GM21447 (cell line): ENCODE results near the gene LIMA1.
"Not testable (repeated sequence)": the region's sequence is repeated elsewhere in the genome, so short reads cannot be mapped to it uniquely, and the experiment has no call there.

Source experiments
- ATAC-seq: cut with Tn5 transposase; IDR thresholded peaks from one replicate; pipeline ENCODE4 v1.9.1; 2021; ENCODE audit not compliant: unreplicated experiment

Gene LIMA1

DNA sequence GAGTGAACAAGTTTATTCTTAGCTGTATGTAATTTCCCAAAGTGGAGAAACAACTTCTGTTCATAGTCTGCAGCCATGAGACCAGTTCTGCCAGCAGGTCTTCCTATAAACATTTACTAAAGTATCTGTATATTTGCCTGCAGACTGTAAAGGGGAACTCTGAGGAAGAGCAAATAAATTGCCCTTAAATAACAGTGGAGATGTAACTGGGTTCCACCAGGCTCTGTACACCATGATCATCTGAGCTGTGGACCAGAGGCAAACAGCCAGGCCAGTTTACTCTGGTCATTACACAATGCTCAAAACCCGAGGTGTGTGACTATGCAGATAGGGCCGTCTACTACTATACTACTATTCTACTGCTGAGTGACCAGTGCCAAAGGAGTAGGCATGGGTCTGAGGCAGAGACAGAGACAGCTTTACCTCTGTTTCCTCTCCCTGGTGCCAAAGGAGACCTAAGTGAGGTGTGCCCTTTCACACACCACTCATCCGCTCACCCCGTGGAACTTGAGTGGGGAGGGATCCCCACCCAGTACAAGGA, 95.0 kb downstream of the LIMA1 start:
- no peak for ATAC-seq

DNA sequence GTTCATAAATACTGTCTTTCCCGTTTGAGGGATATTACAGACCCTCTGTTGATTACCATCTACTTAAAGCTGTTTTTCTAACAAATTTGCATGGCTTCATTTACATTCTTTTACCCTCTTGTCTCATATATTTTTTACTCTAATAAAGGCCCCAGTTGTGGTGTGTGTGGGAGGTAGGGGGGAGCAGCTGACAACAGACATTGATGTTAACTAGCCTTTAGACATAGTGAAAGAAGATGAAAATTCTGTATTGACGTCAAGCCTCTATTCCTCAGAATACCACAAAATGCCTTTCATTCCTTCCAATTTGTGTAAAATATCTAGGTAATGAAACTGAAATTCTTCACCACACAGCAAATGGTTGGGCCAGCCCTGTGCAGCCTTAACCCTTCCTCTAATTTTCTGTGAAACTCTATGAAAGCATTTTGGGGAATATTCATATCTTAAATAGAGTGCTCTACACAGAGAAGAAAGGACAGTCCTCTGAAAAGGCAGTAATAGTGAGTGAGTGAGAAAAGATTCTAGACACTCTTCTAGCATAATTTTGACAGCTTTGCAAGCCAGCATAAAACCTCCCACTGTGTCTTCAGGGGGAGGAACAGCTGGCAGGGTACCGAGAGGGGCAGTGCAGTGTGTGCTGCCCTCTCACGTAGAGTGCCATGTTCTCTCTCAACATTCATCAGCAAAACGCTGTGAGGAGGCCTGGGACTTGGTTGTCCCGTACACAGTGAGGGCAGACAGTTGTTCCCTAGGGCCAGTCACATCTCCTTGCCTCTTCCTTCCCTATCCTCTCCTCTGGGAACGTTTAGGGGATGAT, 96.0 kb downstream of the LIMA1 start:
- peak; percentile 61 for ATAC-seq

DNA sequence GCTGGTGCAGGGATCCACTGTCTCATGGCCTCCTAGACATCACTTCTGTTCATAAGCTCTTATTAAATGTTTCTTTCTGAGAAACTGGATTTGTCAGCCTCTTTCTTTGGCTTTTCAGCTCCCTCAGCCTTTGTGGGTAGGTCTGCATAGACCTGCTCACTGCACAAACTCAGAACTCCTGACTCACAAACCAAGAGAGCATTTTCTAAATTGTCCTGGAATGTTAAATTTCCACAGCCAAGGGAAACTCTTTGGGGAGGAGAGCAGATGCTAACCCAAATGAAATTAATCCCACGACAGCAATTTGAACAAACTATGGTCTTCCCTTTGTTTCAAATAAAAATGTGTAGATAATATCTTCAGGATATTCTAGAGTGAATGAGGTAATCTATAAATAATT, 96.6 kb downstream of the LIMA1 start:
- ATAC-seq = no peak

DNA sequence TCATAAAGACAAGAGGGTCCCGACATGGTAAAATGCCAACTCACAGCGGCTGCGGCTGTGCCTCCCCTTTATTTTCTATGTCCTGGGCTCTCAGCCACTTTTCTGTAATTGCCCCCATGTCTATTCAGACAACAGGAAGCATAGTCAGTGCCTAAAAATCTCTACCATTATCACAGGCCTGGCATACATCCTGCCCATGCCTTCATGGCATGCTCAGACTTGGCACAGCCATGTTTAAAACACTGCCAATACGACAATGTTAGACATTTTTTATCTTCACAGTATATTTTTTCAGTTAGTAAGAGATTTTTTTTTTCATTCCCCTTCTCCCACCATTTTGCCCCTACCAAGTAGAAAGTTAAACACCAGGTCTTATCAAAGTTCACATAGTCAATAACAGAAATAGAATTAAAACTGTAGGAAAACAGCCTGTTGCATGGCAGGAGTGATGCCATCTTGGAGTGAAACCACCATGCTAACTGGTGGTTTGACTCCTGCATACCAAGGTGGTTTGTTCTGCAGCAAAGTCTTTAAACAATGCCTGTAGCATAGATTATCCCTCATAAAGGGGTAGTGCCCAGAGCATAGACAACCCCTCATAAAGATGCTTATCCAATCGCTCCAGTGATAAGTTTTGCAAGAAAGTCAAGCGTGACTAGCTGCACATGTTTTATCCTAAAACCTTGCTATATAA, 97.2 kb downstream of the LIMA1 start:
- no peak for ATAC-seq

DNA sequence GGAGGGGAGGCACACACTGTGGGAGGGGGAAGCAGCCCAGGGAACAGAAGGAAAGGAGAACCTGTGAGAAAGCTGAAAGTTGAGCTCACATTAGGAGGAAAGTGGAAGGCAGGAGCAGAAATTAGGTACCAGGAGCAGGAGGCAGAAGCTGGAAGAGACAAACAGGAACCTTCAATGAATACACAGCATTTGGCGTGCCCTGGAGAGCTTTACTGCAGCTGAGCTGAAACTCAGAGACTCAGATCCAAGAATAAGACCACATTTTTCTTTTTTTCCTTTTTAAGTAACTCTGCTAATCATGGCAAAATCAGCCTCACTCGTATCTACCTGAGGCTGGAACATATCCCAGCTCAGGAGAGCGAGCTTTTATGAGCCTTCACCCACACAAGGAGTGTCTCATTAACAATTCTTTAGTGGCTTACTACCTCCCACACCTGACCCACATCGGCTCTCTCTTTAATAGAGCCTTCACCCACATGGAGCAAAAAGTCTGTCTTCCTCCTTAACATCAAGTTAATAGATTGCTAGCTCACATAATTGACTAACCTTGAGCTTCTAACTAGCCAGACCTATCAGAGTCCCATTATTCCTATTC, 97.9 kb downstream of the LIMA1 start:
- ATAC-seq = no peak

DNA sequence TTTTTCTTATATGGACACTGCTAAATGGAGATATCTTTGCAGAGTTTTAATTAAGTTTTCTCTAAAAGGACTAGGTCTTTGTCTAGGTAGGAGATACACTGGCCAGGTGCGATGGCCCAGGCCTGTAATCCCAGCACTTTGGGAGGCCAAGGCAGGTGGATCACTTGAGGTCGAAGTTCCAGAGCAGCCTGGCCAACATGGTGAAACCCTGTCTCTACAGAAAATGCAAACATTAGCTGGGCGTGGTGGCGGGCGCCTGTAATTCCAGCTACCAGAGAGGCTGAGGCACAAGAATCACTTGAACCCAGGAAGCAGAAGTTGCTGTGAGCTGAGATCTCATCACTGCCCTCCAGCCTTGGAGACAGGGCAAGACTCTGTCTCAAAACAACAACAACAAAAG, 99.1 kb downstream of the LIMA1 start:
- no peak for ATAC-seq

DNA sequence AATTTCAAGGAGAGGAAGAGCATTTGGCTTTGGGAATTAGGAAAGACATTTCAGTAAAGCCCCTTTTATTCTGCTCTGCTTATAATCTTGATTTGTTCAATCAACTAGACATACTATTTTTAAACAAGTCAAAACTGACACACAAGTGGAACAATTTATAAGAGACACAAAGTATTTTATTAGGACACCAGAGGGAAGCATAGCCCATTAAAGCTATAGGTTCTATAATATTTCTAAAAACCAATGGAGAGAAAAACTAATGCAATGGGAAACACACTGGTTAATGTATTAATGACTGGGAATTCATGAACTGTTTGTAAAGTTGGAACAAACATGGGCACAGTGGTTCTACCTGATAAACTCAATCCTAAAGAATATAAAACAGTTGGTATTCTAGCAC, 100.9 kb downstream of the LIMA1 start:
- no peak for ATAC-seq

DNA sequence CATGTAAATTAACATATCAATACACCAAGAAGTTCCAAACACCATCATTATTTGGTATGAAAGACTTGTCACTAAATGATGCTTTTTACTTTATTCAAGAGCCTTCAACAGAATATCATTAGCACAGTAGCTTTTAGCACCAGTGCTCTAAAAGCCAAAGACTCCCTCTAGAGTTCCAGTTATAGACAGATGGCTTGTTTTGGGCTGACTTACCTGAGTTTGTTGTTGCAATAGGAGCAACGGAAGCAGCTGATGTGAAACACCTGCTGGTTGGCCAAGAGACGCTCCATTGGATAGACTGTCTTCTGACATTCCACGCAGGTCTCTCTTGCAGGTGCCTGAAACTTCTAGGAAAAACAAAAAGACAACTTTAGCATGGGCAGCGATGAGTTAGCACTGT, 101.6 kb downstream of the LIMA1 start:
- no peak for ATAC-seq

DNA sequence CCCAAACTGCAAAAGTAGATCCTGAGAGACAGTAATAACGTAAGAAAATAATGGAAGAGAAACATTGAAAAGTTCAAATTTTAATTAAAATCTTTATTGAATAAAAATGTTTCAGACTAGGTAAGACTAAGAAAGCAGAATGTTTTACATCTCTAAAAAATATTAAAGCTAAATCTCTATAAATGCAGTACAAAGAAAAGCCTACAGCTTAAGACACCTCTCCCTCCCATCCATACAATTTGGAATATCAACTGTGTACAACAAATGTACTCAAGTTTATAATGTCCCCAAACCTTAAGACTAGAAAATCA, 107.6 kb downstream of the LIMA1 start:
- no peak for ATAC-seq

DNA sequence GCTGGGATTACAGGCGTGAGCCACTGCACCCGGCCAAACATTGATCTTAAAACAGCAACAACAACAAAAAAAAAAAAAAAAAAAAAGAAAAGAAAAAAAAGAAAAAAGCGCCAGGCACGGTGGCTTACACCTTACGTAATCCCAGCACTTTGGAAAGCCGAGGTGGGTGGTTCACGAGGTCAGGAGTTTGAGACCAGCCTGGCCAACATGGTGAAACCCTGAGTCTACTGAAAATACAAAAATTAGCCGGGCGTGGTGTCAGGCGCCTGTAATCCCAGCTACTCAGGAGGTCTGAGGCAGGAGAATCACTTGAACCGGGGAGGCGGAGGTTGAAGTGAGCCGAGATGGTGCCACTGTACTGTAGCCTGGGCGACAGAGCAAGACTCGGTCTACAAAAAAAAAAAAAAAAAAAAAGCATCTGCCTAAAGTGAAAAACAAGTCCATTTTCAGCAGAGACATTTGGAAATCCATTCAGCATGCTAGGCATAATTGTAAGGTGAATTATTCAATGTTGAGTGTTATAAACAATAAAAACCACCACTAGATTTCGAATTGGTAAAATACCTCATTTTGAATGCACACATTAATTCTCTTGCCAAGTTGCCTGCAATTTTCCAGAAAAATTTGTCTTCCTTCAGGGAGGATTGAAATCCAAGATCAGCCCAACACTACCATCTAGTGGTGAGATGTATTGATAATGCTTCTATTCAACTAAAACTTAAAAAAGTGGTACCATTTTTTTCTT, 108.2 kb downstream of the LIMA1 start:
- no peak for ATAC-seq

DNA sequence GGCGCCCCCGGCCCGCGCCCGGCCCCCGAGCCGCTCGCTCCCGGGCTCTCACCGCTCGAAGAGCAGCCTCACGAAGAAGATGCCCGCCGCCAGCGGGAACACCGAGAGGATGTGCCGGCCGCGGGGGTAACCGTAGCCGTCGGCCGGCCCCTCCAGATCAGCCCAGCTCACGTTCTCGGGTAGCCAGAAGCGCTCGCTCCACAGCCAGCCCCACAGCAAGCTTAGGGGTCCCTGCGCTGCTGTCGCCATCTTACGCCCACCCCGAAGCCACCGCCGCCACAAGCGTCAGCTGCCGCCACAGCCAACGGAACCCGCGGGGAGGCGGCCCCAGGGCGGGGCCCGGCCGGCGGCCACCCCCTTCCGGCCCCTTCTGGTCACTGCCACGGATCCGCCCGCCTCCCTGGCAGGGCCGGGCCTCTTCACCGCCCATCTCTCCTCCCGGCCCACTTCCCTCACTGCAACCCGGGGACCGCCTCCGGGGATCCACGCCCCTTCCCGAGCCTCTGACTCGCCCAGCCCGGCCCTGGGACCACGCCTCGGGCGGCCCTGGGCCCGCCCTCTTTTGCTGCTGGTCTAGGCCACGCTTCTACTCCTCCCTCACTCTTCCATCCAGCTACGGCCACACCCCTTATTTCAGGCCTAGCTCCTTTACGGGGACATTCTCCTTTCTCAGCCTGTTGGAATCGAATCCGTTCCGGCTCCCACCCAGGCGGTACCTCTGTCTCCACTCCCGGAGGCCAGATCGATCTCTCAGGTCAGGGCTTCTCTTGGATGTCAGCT, 116.1 kb downstream of the LIMA1 start, which contains the start of gene CERS5:
Gene CERS5, minus strand, starts transcription at position 321 of the 780 bp plus-strand sequence. Its CDS starts 72 bp downstream, at position 249.
- peak; percentile 98 for ATAC-seq

DNA sequence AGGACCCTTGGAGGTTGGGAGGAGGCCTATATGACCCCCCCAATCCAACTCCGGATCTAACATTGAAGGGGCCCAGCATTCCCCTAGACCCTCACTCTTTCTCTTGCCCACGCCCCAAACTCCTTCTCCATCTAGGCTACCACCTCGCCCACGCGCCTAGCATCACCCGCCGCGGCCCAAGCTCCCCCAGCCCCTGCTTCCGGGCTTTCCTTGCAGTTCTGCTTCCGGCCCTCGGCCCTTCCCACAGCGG, 116.6 kb downstream of the LIMA1 start:
- peak; percentile 43 for ATAC-seq

DNA sequence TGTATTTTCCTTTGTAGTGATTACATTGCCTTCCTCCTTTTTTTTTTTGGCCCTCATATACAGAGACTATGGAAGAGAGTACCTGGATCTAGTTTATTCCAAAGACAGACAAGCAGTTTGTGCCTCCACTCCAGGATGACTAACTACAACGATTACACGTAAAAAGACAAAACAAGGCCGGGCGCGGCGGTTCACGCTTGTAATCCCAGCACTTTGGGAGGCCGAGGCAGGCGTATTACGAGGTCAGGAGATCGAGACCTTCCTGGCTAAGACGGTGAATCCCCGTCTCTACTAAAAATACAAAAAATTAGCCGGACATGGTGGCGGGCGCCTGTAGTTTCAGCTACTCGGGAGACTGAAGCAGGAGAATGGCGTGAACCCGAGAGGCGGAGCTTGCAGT, 118.4 kb downstream of the LIMA1 start:
- no peak for ATAC-seq

DNA sequence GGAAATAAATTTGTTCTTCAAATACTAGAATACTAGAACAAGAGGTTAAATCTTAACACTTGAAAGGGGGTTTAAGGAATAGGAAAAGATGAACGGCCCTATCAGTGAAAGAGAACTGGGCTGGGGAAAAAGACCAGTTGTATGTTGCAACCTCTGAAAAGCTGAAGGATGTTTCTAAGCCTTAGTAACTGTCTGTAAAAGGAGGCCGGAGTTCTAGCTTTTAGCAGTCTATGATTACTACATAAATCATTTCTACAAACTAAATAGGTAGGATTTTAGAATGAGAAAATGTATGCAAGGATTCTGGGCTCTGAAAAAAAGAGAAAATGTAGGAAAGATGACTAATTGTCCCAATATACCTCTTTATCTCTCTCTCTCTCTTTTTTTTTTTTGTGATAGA, 121.1 kb downstream of the LIMA1 start:
- no peak for ATAC-seq

DNA sequence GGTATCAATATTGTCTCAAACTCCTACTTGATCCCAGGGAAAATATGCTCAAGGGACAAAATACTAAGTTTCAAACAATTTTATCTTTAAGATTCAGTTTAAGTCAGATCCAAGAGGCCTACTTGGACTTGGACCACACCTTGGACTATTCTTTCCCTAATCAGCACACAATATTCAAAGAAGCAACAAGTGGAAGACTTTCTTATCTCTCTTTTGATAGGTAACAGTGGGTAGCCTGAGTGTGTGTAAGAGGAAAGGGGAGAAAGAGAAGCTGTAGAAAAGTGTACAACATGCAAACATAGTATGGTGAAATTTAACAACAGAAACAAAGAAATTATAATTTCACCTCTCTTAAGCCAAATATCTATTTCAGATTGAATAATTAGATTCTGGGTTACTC, 122.7 kb downstream of the LIMA1 start:
- ATAC-seq = no peak

DNA sequence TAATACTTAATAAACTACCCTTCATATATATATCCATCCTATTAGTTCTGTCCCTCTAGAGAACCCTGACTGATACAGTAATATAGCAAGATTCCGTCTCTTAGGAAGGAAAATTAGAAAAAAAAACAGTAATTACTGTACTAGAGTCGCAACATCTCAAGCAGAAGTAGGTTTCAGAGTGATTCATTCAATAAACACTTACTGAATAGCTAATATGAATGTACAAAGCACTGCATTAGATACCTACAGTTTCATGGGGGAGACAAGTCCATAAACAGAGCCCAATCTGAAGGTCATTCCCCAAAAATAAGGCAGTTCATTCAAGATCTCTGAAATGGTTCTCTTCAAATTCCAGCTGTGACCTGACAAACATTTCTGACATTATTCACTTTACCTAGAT, 126.1 kb downstream of the LIMA1 start:
- ATAC-seq = no peak

DNA sequence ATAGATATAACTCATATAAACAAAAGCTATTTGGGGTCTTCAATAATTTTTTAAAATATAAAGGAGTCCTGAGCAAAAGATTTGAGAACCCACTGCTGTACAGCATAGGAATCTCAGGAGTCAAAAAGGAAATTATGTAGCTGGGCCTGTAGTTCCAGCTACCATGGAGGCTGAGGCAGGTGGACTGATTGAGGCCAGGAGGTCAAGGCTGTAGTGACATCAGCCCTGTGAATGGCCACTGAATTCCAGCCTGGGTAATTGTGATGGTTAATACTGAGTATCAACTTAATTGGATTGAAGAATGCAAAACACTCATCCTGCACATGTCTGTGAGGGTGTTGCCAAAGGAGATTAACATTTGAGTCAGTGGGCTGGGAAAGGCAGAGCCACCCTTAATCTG, 126.7 kb downstream of the LIMA1 start:
- ATAC-seq = no peak

DNA sequence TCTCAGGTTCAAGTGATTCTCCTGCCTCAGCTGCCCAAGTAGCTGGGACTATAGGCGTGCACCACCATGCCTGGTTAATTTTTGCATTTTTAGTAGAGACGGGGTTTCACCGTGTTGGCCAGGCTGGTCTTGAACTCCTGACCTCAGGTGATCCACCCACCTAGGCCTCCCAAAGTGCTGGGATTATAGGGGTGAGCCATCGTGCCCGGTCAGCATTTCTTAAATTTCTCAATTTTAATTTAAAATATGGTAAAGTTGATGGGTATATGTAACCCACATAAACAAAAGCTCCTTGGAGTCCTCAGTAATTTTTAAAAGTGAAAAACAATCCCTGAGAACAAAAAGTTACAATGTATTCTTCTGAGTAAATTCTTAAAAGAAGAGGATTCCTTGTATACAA, 128.4 kb downstream of the LIMA1 start:
- ATAC-seq = not testable (repeated sequence)

DNA sequence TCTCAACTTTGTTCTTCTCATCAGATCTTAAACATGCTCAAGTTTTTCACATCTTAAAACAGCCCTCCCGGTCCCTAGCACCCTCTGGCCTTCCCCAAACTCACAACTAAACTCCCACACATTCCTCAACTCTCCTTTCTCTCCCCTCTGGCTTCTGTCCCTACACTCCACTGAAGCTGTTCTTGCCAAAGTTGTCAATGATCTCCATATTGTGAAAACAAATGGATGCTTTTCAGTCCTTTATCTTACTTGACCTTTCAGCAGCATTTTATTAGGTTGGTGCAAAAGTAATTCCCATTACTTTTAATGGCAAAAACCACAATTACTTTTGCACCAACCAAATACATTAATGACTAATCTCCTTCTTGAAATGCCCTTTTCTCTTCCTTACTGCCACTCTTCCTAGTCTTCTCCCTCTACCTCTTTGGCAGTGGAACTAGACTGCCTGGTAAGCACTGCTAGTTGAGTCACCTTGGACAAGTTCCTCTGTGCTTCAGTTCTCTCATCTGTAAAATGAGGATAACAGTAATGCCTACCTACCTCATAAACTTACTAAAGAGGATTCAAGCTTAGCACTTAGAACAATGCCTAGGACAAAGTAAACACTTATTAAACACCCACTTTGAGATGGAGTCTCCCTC, 132.2 kb downstream of the LIMA1 start:
- ATAC-seq = no peak

DNA sequence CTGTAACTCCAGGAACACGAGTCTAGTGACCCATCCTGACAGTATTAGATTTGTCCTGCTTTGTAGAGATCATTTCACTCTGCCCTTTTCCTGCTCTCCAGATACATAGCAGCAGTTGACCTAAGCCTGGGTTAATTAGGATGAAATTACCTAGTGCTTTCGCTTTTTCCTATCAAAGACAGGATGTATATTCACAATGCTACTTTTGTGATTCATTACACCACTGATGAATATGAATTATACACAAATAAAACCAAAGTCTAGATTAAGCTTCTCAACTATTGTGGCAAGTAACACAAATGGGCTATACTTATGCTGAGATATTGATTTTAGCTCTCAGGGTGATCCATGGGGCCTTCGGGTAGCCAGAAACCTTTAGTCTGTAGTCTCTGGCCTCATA, 134.0 kb downstream of the LIMA1 start:
- no peak for ATAC-seq
